GM23338 (cell line): ENCODE measurements around the gene SCN1B. TPM values are rescaled to one million over a fixed set of nuclear protein-coding genes. Genes with fewer than 3 reads are reported as not detected.

Source experiments
- ATAC-seq: fragments of 200-7000 bp; cut with Tn5 transposase; 3 replicates; pipeline ENCODE4 v1.9.1; 2020
- DNase-seq: peaks from one replicate; pipeline ENCODE4 v3.0.0-alpha.2; 2015; ENCODE audit warnings: low spot score
- H2AFZ ChIP-seq: fragments of 200-600 bp; sonication (generic); 2 replicates; pipeline ENCODE4 v1.8.0; 2016; ENCODE audit warnings: antibody characterized with exemption, mild to moderate bottlenecking, moderate library complexity
- H3F3A ChIP-seq: fragments of 200-600 bp; sonication (generic); replicated peaks from 2 replicates; pipeline ENCODE4 v1.8.0; 2017; ENCODE audit warnings: antibody characterized with exemption, mixed run types, low read depth
- H3K27ac ChIP-seq: fragments of 200-600 bp; sonication (generic); 2 replicates; pipeline ENCODE4 v1.6.1; 2016; ENCODE audit warnings: low read depth
- H3K27me3 ChIP-seq: fragments of 200-600 bp; sonication (generic); 2 replicates; pipeline ENCODE4 v1.8.0; 2016; ENCODE audit warnings: mild to moderate bottlenecking, mixed run types, moderate library complexity; ENCODE audit not compliant: insufficient read depth
- H3K36me3 ChIP-seq: fragments of 200-600 bp; sonication (generic); 2 replicates; pipeline ENCODE4 v1.8.0; 2016; ENCODE audit warnings: mild to moderate bottlenecking; ENCODE audit not compliant: insufficient read depth
- H3K4me1 ChIP-seq: fragments of 200-600 bp; sonication (generic); 2 replicates; pipeline ENCODE4 v1.8.0; 2016; ENCODE audit warnings: mild to moderate bottlenecking, moderate library complexity; ENCODE audit not compliant: insufficient read depth
- H3K4me2 ChIP-seq: fragments of 200-600 bp; sonication (generic); 2 replicates; pipeline ENCODE4 v1.7.1; 2017; ENCODE audit warnings: mixed run types
- H3K4me3 ChIP-seq: fragments of 200-600 bp; sonication (generic); 2 replicates; pipeline ENCODE4 v1.6.1; 2016; ENCODE audit warnings: mixed run types
- H3K79me2 ChIP-seq: fragments of 200-600 bp; sonication (generic); replicated peaks from 2 replicates; pipeline ENCODE4 v1.8.0; 2017; ENCODE audit warnings: mild to moderate bottlenecking; ENCODE audit not compliant: insufficient read depth
- H3K9me2 ChIP-seq: fragments of 200-600 bp; sonication (generic); 2 replicates; pipeline ENCODE4 v1.8.0; 2017; ENCODE audit not compliant: insufficient read depth
- H4K20me1 ChIP-seq: fragments of 200-600 bp; sonication (generic); replicated peaks from 2 replicates; pipeline ENCODE4 v1.8.0; 2017; ENCODE audit warnings: mild to moderate bottlenecking; ENCODE audit not compliant: insufficient read depth
- H3K27ac Mint-ChIP-seq: 2 replicates; pipeline ENCODE4 v1.8.0; 2020; ENCODE audit warnings: inconsistent platforms, mild to moderate bottlenecking, moderate library complexity, mixed read lengths
- H3K27me3 Mint-ChIP-seq: 3 replicates; pipeline ENCODE4 v1.8.0; 2022; ENCODE audit warnings: low read depth, mild to moderate bottlenecking, moderate library complexity, mixed read lengths, inconsistent platforms; ENCODE audit not compliant: insufficient read depth, poor library complexity
- H3K36me3 Mint-ChIP-seq: 3 replicates; pipeline ENCODE4 v1.8.0; 2021; ENCODE audit warnings: low read depth, mild to moderate bottlenecking, inconsistent platforms, moderate library complexity, mixed read lengths
- H3K4me1 Mint-ChIP-seq: 3 replicates; pipeline ENCODE4 v1.8.0; 2020; ENCODE audit warnings: mild to moderate bottlenecking, inconsistent platforms, mixed read lengths
- H3K4me3 Mint-ChIP-seq: 3 replicates; pipeline ENCODE4 v1.8.0; 2021; ENCODE audit warnings: moderate library complexity, mild to moderate bottlenecking, inconsistent platforms, mixed read lengths
- H3K9me3 Mint-ChIP-seq: 3 replicates; pipeline ENCODE4 v1.8.0; 2020; ENCODE audit warnings: moderate library complexity, mild to moderate bottlenecking, inconsistent platforms, mixed read lengths
- EZH2 ChIP-seq: fragments of 200-600 bp; sonication (generic); IDR thresholded peaks from one replicate; pipeline ENCODE4 v1.8.0; 2017; ENCODE audit warnings: antibody characterized with exemption, mild to moderate bottlenecking, low read depth; ENCODE audit not compliant: unreplicated experiment
- EZH2phosphoT487 ChIP-seq: fragments of 200-600 bp; sonication (generic); IDR thresholded peaks from one replicate; pipeline ENCODE4 v1.8.1; 2018; ENCODE audit warnings: antibody characterized with exemption; ENCODE audit not compliant: unreplicated experiment
- NANOG ChIP-seq: IDR thresholded peaks from 2 replicates; pipeline ENCODE4 v1.6.1; 2016; ENCODE audit warnings: antibody characterized with exemption, borderline replicate concordance
- POLR2AphosphoS5 ChIP-seq: IDR thresholded peaks from 2 replicates; pipeline ENCODE4 v1.6.1; 2016; ENCODE audit warnings: antibody characterized with exemption, low read depth
- STAT1 ChIP-seq: IDR thresholded peaks from one replicate; pipeline ENCODE4 v1.6.1; 2016; ENCODE audit warnings: antibody characterized with exemption; ENCODE audit not compliant: unreplicated experiment
- ZNF114 ChIP-seq: fragments of 250-450 bp; sonication (Bioruptor Pico); IDR thresholded peaks from 2 replicates; pipeline ENCODE4 v1.5.0; 2020; ENCODE audit warnings: mild to moderate bottlenecking, moderate library complexity
- polyA plus RNA-seq: library from polyadenylated mRNA; unstranded; fragments of >200 nt; fragmentation: Nextera tagmentation; extraction: Ambion mirVana; gene quantifications from 2 replicates; pipeline ENCODE4 v1.2.1, GENCODE V29; 2016
- total RNA-seq: library from RNA; depleted of rRNA; stranded (reverse); fragments of >200 nt; shearing (Covaris generic); gene quantifications from 2 replicates; pipeline ENCODE4 v1.2.3, GENCODE V29; 2014
- TF ChIP-seq, protein P1 (sequence below): fragments of 250-450 bp; sonication (Bioruptor Pico); IDR thresholded peaks from 2 replicates; pipeline ENCODE4 v1.5.0; 2020; ENCODE audit warnings: mild to moderate bottlenecking, moderate library complexity

The SCN1B gene
- total and polyA plus RNA-seq, 2 experiments from 2014 or later = 1.7 to 4.8 TPM

DNA sequence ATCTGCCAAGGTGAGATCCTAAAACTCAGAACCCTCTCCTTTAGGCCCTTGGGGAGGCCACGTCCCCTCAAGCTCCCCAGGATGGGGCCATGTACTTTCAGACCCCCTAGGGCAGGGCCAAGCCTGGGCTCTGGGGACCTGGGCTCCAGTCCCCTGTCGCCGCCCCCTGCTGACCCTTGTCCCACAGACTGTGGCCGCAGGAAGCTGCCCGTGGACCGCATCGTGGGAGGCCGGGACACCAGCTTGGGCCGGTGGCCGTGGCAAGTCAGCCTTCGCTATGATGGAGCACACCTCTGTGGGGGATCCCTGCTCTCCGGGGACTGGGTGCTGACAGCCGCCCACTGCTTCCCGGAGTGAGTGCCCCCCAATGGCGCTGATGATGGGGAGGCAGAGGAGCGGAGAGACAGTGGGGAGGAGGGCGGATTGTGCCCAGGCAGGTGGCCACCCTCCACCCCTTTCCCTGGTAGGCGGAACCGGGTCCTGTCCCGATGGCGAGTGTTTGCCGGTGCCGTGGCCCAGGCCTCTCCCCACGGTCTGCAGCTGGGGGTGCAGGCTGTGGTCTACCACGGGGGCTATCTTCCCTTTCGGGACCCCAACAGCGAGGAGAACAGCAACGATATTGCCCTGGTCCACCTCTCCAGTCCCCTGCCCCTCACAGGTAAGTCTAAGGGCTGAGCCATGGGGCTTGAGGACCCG lies 30.0 kb downstream of the SCN1B start (continued):
- TF ChIP-seq, protein P1, sequence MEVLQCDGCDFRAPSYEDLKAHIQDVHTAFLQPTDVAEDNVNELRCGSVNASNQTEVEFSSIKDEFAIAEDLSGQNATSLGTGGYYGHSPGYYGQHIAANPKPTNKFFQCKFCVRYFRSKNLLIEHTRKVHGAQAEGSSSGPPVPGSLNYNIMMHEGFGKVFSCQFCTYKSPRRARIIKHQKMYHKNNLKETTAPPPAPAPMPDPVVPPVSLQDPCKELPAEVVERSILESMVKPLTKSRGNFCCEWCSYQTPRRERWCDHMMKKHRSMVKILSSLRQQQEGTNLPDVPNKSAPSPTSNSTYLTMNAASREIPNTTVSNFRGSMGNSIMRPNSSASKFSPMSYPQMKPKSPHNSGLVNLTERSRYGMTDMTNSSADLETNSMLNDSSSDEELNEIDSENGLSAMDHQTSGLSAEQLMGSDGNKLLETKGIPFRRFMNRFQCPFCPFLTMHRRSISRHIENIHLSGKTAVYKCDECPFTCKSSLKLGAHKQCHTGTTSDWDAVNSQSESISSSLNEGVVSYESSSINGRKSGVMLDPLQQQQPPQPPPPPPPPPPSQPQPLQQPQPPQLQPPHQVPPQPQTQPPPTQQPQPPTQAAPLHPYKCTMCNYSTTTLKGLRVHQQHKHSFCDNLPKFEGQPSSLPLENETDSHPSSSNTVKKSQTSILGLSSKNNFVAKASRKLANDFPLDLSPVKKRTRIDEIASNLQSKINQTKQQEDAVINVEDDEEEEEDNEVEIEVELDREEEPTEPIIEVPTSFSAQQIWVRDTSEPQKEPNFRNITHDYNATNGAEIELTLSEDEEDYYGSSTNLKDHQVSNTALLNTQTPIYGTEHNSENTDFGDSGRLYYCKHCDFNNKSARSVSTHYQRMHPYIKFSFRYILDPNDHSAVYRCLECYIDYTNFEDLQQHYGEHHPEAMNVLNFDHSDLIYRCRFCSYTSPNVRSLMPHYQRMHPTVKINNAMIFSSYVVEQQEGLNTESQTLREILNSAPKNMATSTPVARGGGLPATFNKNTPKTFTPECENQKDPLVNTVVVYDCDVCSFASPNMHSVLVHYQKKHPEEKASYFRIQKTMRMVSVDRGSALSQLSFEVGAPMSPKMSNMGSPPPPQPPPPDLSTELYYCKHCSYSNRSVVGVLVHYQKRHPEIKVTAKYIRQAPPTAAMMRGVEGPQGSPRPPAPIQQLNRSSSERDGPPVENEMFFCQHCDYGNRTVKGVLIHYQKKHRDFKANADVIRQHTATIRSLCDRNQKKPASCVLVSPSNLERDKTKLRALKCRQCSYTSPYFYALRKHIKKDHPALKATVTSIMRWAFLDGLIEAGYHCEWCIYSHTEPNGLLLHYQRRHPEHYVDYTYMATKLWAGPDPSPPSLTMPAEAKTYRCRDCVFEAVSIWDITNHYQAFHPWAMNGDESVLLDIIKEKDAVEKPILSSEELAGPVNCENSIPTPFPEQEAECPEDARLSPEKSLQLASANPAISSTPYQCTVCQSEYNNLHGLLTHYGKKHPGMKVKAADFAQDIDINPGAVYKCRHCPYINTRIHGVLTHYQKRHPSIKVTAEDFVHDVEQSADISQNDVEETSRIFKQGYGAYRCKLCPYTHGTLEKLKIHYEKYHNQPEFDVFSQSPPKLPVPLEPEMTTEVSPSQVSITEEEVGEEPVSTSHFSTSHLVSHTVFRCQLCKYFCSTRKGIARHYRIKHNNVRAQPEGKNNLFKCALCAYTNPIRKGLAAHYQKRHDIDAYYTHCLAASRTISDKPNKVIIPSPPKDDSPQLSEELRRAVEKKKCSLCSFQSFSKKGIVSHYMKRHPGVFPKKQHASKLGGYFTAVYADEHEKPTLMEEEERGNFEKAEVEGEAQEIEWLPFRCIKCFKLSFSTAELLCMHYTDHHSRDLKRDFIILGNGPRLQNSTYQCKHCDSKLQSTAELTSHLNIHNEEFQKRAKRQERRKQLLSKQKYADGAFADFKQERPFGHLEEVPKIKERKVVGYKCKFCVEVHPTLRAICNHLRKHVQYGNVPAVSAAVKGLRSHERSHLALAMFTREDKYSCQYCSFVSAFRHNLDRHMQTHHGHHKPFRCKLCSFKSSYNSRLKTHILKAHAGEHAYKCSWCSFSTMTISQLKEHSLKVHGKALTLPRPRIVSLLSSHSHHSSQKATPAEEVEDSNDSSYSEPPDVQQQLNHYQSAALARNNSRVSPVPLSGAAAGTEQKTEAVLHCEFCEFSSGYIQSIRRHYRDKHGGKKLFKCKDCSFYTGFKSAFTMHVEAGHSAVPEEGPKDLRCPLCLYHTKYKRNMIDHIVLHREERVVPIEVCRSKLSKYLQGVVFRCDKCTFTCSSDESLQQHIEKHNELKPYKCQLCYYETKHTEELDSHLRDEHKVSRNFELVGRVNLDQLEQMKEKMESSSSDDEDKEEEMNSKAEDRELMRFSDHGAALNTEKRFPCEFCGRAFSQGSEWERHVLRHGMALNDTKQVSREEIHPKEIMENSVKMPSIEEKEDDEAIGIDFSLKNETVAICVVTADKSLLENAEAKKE (CRISPR knock-in tag) = no peak
- TF ChIP-seq NANOG (no peak), ZNF114 (CRISPR knock-in tag) (no peak), POLR2AphosphoS5 (no peak; the same call in 1 of the 2 replicates)

- Histone ChIP-seq H3K36me3 (no peaks in the 10 kb centered on the region), H3K4me1 (no peaks in the 10 kb centered on the region), H3F3A (no peaks in the 10 kb centered on the region; the same call in 1 of the 2 replicates), H3K79me2 (no peaks in the 10 kb centered on the region), H3K4me3 (no peak overlapping the region), H3K27ac (no peak overlapping the region), H2AFZ (no peak overlapping the region), H3K9me2 (no peaks in the 10 kb centered on the region), H3K4me2 (no peak overlapping the region), H4K20me1 (no peaks in the 10 kb centered on the region), H3K27me3 (peaks cover 6% of the 10 kb centered on the region; the same call in 1 of the 2 replicates)
- Mint-ChIP-seq H3K9me3 (peaks cover 2% of the 10 kb centered on the region; the same call in 1 of the 3 replicates), H3K27ac (no peak overlapping the region), H3K27me3 (peaks cover 17% of the 10 kb centered on the region), H3K4me1 (peaks cover 6% of the 10 kb centered on the region; the same call in 2 of the 3 replicates), H3K36me3 (no peaks in the 10 kb centered on the region; the same call in 1 of the 3 replicates), H3K4me3 (no peak overlapping the region)
- DNase-seq = no peak
- ATAC-seq = no peak
- no peak for TF ChIP-seq STAT1
- no peak for TF ChIP-seq ZNF114 (CRISPR knock-in tag)
- no peak for TF ChIP-seq EZH2phosphoT487
- no peak for TF ChIP-seq EZH2
- TF ChIP-seq, protein P1 (CRISPR knock-in tag) = no peak
- no peak for TF ChIP-seq NANOG
Observed at GRCh38 chr19:35061583-35062373, 31.5 kb downstream of the SCN1B start.
